Measurements from ENCODE around the gene PRELID3B.
"Not testable (repeated sequence)": the region's sequence is repeated elsewhere in the genome, so short reads cannot be mapped to it uniquely, and the experiment has no call there.

The PRELID3B gene

GRCh38 chr20:59064214-59064722, 21.7 kb upstream of the PRELID3B start:
- Mint-ChIP-seq H3K27ac (no peak overlapping the region), H3K4me1 (no peaks in the 10 kb centered on the region), H3K4me3 (no peak overlapping the region), H3K9me3 (no peaks in the 10 kb centered on the region), H3K36me3 (no peaks in the 10 kb centered on the region)
- DNase-seq (ENCODE audit: low spot score in 2 of 2) (no peak), ATAC-seq (no peak)

- no peak for DNase-seq (ENCODE audit: low spot score in 2 of 2)
- no peaks in the 10 kb centered on the region for H3K36me3 Mint-ChIP-seq
- no peaks in the 10 kb centered on the region for H3K9me3 Mint-ChIP-seq
- H3K27ac Mint-ChIP-seq = no peak overlapping the region
- no peak overlapping the region for H3K4me3 Mint-ChIP-seq
- H3K4me1 Mint-ChIP-seq = no peaks in the 10 kb centered on the region
- ATAC-seq = no peak
Observed at GRCh38 chr20:59063358-59064213, 21.0 kb upstream of the PRELID3B start.

GRCh38 chr20:59062081-59062480, 19.5 kb upstream of the PRELID3B start:
- H3K36me3 Mint-ChIP-seq = no peaks in the 10 kb centered on the region

GRCh38 chr20:59055302-59055701, 12.7 kb upstream of the PRELID3B start:
- Mint-ChIP-seq H3K27ac (no peak overlapping the region), H3K4me1 (no peaks in the 10 kb centered on the region), H3K9me3 (no peaks in the 10 kb centered on the region), H3K36me3 (no peaks in the 10 kb centered on the region), H3K4me3 (no peak overlapping the region)
- DNase-seq (ENCODE audit: low spot score in 2 of 2) (no peak), ATAC-seq (no peak)

More at GRCh38 chr20:59062081-59062480, 19.5 kb upstream of the PRELID3B start:
- no peak overlapping the region for H3K4me3 Mint-ChIP-seq
- ATAC-seq = no peak
- no peaks in the 10 kb centered on the region for H3K9me3 Mint-ChIP-seq
- H3K27ac Mint-ChIP-seq = no peak overlapping the region
- no peak for DNase-seq (ENCODE audit: low spot score in 2 of 2)
- H3K4me1 Mint-ChIP-seq = no peaks in the 10 kb centered on the region

GRCh38 chr20:59051666-59052185, 9.1 kb upstream of the PRELID3B start:
- no peak overlapping the region for H3K4me3 Mint-ChIP-seq
- peaks cover 6% of the 10 kb centered on the region for H3K36me3 Mint-ChIP-seq
- DNase-seq (ENCODE audit: low spot score in 2 of 2) (no peak), ATAC-seq (no peak)
- peaks cover 10% of the 10 kb centered on the region for H3K4me1 Mint-ChIP-seq
- H3K9me3 Mint-ChIP-seq = no peaks in the 10 kb centered on the region
- H3K27ac Mint-ChIP-seq = no peak overlapping the region

GRCh38 chr20:59050437-59050836, 7.9 kb upstream of the PRELID3B start:
- Mint-ChIP-seq H3K4me1 (peaks cover 10% of the 10 kb centered on the region), H3K27ac (no peak overlapping the region), H3K36me3 (peaks cover 6% of the 10 kb centered on the region), H3K9me3 (no peaks in the 10 kb centered on the region), H3K4me3 (no peak overlapping the region)
- DNase-seq (ENCODE audit: low spot score in 2 of 2) (no peak), ATAC-seq (no peak)

- H3K4me1 Mint-ChIP-seq = peaks cover 16% of the 10 kb centered on the region
- no peak overlapping the region for H3K4me3 Mint-ChIP-seq
- DNase-seq (ENCODE audit: low spot score in 2 of 2) (no peak), ATAC-seq (no peak)
- no peak overlapping the region for H3K27ac Mint-ChIP-seq
- H3K36me3 Mint-ChIP-seq = peaks cover 7% of the 10 kb centered on the region
- H3K9me3 Mint-ChIP-seq = no peaks in the 10 kb centered on the region
Observed at GRCh38 chr20:59048681-59049030, 6.1 kb upstream of the PRELID3B start.

GRCh38 chr20:59047938-59048680, 5.5 kb upstream of the PRELID3B start:
- H3K27ac Mint-ChIP-seq = no peak overlapping the region
- peaks cover 12% of the 10 kb centered on the region for H3K36me3 Mint-ChIP-seq
- DNase-seq (ENCODE audit: low spot score in 2 of 2) (peak in 1 of 2 donors; percentile 52), ATAC-seq (peak; percentile 83)
- H3K4me1 Mint-ChIP-seq = peaks cover 22% of the 10 kb centered on the region
- H3K9me3 Mint-ChIP-seq = no peaks in the 10 kb centered on the region
- no peak overlapping the region for H3K4me3 Mint-ChIP-seq

GRCh38 chr20:59046862-59047261, 4.3 kb upstream of the PRELID3B start:
- H3K4me1 Mint-ChIP-seq = peaks cover 22% of the 10 kb centered on the region
- peaks cover 12% of the 10 kb centered on the region for H3K36me3 Mint-ChIP-seq
- H3K9me3 Mint-ChIP-seq = no peaks in the 10 kb centered on the region
- ATAC-seq (no peak), DNase-seq (ENCODE audit: low spot score in 2 of 2) (no peak)
- no peak overlapping the region for H3K4me3 Mint-ChIP-seq
- H3K27ac Mint-ChIP-seq = no peak overlapping the region

- ATAC-seq (no peak), DNase-seq (ENCODE audit: low spot score in 2 of 2) (peak in 1 of 2 donors; percentile 41)
- H3K4me3 Mint-ChIP-seq = no peak overlapping the region
- no peaks in the 10 kb centered on the region for H3K9me3 Mint-ChIP-seq
- H3K4me1 Mint-ChIP-seq = peaks cover 40% of the 10 kb centered on the region
- H3K36me3 Mint-ChIP-seq = peaks cover 28% of the 10 kb centered on the region
- H3K27ac Mint-ChIP-seq = no peak overlapping the region
Observed at GRCh38 chr20:59044796-59045195, 2.2 kb upstream of the PRELID3B start.

GRCh38 chr20:59044295-59044694, 1.7 kb upstream of the PRELID3B start:
- peak overlapping the region; percentile 93 for H3K27ac Mint-ChIP-seq
- ATAC-seq (no peak), DNase-seq (ENCODE audit: low spot score in 2 of 2) (peak in 1 of 2 donors; percentile 38)
- no peak overlapping the region for H3K4me3 Mint-ChIP-seq
- peaks cover 31% of the 10 kb centered on the region for H3K36me3 Mint-ChIP-seq
- H3K4me1 Mint-ChIP-seq = peaks cover 43% of the 10 kb centered on the region
- no peaks in the 10 kb centered on the region for H3K9me3 Mint-ChIP-seq

- DNase-seq (ENCODE audit: low spot score in 2 of 2) (peak in 1 of 2 donors; percentile 49), ATAC-seq (no peak)
- peaks cover 49% of the 10 kb centered on the region for H3K4me1 Mint-ChIP-seq
- no peaks in the 10 kb centered on the region for H3K9me3 Mint-ChIP-seq
- H3K4me3 Mint-ChIP-seq = peak overlapping the region; percentile 71
- H3K36me3 Mint-ChIP-seq = peaks cover 37% of the 10 kb centered on the region
- H3K27ac Mint-ChIP-seq = peak overlapping the region; percentile 93
Observed at GRCh38 chr20:59043698-59044097, 1.1 kb upstream of the PRELID3B start.

- Mint-ChIP-seq H3K4me3 (peak overlapping the region; percentile 71), H3K36me3 (peaks cover 44% of the 10 kb centered on the region), H3K9me3 (no peaks in the 10 kb centered on the region), H3K27ac (peak overlapping the region; percentile 93), H3K4me1 (peaks cover 45% of the 10 kb centered on the region)
- ATAC-seq (peak; percentile 97), DNase-seq (ENCODE audit: low spot score in 2 of 2) (peak; percentile 96 to 97)
Observed at GRCh38 chr20:59042796-59043631, 428 bp upstream of the PRELID3B start.

- ATAC-seq, H3K9me3 Mint-ChIP-seq: not testable (repeated sequence)
- DNase-seq (ENCODE audit: low spot score in 2 of 2) = peak in 1 of 2 donors; percentile 40
- Mint-ChIP-seq H3K27ac (peak overlapping the region; percentile 80), H3K4me1 (peaks cover 51% of the 10 kb centered on the region), H3K36me3 (peaks cover 59% of the 10 kb centered on the region), H3K4me3 (peak overlapping the region; percentile 71)
Observed at GRCh38 chr20:59041487-59041886, 1.1 kb downstream of the PRELID3B start.

GRCh38 chr20:59040667-59041066, 1.9 kb downstream of the PRELID3B start:
- peak overlapping the region; percentile 80 for H3K27ac Mint-ChIP-seq
- no peaks in the 10 kb centered on the region for H3K9me3 Mint-ChIP-seq
- H3K4me3 Mint-ChIP-seq = peak overlapping the region; percentile 71
- peaks cover 52% of the 10 kb centered on the region for H3K4me1 Mint-ChIP-seq
- DNase-seq (ENCODE audit: low spot score in 2 of 2) (peak in 1 of 2 donors; percentile 36), ATAC-seq (no peak)
- H3K36me3 Mint-ChIP-seq = peaks cover 68% of the 10 kb centered on the region

Data from stimulated activated effector memory CD8-positive, alpha-beta T cell treated with anti-CD3 and anti-CD28 coated beads, Interleukin-12 subunit alpha, Interleukin-12 subunit beta, amount 100 ng/mL, for 72 hours (primary cell).